WTC11 (cell line): Measurements from ENCODE around the gene PHOSPHO1. TPM values are rescaled to one million over a fixed set of nuclear protein-coding genes. Genes with fewer than 3 reads are reported as not detected.

ENCODE experiments used
- ATAC-seq: fragments of 200-7000 bp; cut with Tn5 transposase; 2 replicates; pipeline ENCODE4 v1.10.0; 2021; ENCODE audit warnings: mild to moderate bottlenecking, moderate library complexity
- CTCF ChIA-PET: fragments of 300-600 bp; sonication (Branson Sonifier 250); formaldehyde crosslinking; loops from one replicate; lab custom pipeline; 2021; ENCODE audit warnings: antibody characterized with exemption; lab: Charles Lee
- POLR2A ChIA-PET: fragments of 350-600 bp; sonication (Branson Sonifier 250); formaldehyde crosslinking; loops from one replicate; lab custom pipeline; 2021; ENCODE audit warnings: antibody characterized with exemption; lab: Charles Lee
- DNase-seq: peaks from one replicate; pipeline ENCODE4 v3.0.0; 2021; ENCODE audit warnings: low spot score
- H3K27ac Mint-ChIP-seq: 2 replicates; pipeline ENCODE4 v1.8.0; 2021; ENCODE audit warnings: mixed read lengths
- H3K27me3 Mint-ChIP-seq: 2 replicates; pipeline ENCODE4 v1.8.0; 2021; ENCODE audit warnings: low read depth, mild to moderate bottlenecking, moderate library complexity, mixed read lengths
- H3K36me3 Mint-ChIP-seq: 2 replicates; pipeline ENCODE4 v1.8.0; 2021; ENCODE audit warnings: mixed read lengths
- H3K4me1 Mint-ChIP-seq: 2 replicates; pipeline ENCODE4 v1.8.0; 2022; ENCODE audit warnings: mixed read lengths
- H3K4me3 Mint-ChIP-seq: 2 replicates; pipeline ENCODE4 v1.8.0; 2021; ENCODE audit warnings: mild to moderate bottlenecking, moderate library complexity, mixed read lengths
- H3K9me3 Mint-ChIP-seq: 2 replicates; pipeline ENCODE4 v1.8.0; 2021; ENCODE audit warnings: mixed read lengths
- EMX1 ChIP-seq: fragments of 250-450 bp; sonication (Bioruptor Pico); IDR thresholded peaks from 2 replicates; pipeline ENCODE4 v1.8.0; 2021; ENCODE audit warnings: mild to moderate bottlenecking
- ESRRA ChIP-seq: sonication (generic); formaldehyde crosslinking; IDR thresholded peaks from 2 replicates; pipeline ENCODE4 v1.8.1; 2022; ENCODE audit warnings: mild to moderate bottlenecking, missing genetic modification reagents, borderline replicate concordance
- FOXP1 ChIP-seq: sonication (generic); formaldehyde crosslinking; IDR thresholded peaks from 2 replicates; pipeline ENCODE4 v1.8.0; 2022; ENCODE audit warnings: missing genetic modification reagents, mild to moderate bottlenecking, moderate library complexity, borderline replicate concordance
- HMGA2 ChIP-seq: fragments of 250-450 bp; sonication (Bioruptor Pico); IDR thresholded peaks from 2 replicates; pipeline ENCODE4 v1.4.0; 2021; ENCODE audit warnings: mild to moderate bottlenecking, moderate library complexity
- KAT7 ChIP-seq: sonication (generic); formaldehyde crosslinking; IDR thresholded peaks from 2 replicates; pipeline ENCODE4 v1.8.1; 2023; ENCODE audit warnings: missing genetic modification reagents, mild to moderate bottlenecking, borderline replicate concordance
- MXD4 ChIP-seq: fragments of 250-450 bp; sonication (Bioruptor Pico); IDR thresholded peaks from 2 replicates; pipeline ENCODE4 v1.8.0; 2021; ENCODE audit warnings: mild to moderate bottlenecking, moderate library complexity, borderline replicate concordance
- SMAD3 ChIP-seq: sonication (generic); formaldehyde crosslinking; IDR thresholded peaks from 2 replicates; pipeline ENCODE4 v1.8.0; 2022; ENCODE audit warnings: missing genetic modification reagents, mild to moderate bottlenecking, borderline replicate concordance
- USF2 ChIP-seq: sonication (generic); formaldehyde crosslinking; IDR thresholded peaks from 2 replicates; pipeline ENCODE4 v1.8.1; 2023; ENCODE audit warnings: mild to moderate bottlenecking, missing genetic modification reagents, moderate library complexity
- ZMAT4 ChIP-seq: fragments of 250-450 bp; sonication (Bioruptor Pico); IDR thresholded peaks from 2 replicates; pipeline ENCODE4 v1.9.0; 2021; ENCODE audit warnings: mild to moderate bottlenecking
- ZNF121 ChIP-seq: sonication (generic); formaldehyde crosslinking; IDR thresholded peaks from 2 replicates; pipeline ENCODE4 v1.8.0; 2023; ENCODE audit warnings: missing genetic modification reagents
- ZNF396 ChIP-seq: fragments of 250-450 bp; sonication (Bioruptor Pico); IDR thresholded peaks from 2 replicates; pipeline ENCODE4 v1.8.0; 2021; ENCODE audit warnings: mild to moderate bottlenecking, moderate library complexity, borderline replicate concordance
- ZNF423 ChIP-seq: fragments of 250-450 bp; sonication (Bioruptor Pico); IDR thresholded peaks from 2 replicates; pipeline ENCODE4 v2.1.2; 2022; ENCODE audit warnings: mild to moderate bottlenecking, moderate library complexity
- ZNF425 ChIP-seq: fragments of 250-450 bp; sonication (Bioruptor Pico); conservative IDR thresholded peaks from 2 replicates; pipeline ENCODE4 v1.9.0; 2021; ENCODE audit warnings: mild to moderate bottlenecking
- ZNF512 ChIP-seq: sonication (generic); formaldehyde crosslinking; IDR thresholded peaks from 2 replicates; pipeline ENCODE4 v1.8.1; 2022; ENCODE audit warnings: missing genetic modification reagents, borderline replicate concordance
- ZSCAN18 ChIP-seq: fragments of 250-450 bp; sonication (Bioruptor Pico); IDR thresholded peaks from 2 replicates; pipeline ENCODE4 v2.1.2; 2022; ENCODE audit warnings: mild to moderate bottlenecking, moderate library complexity
- total RNA-seq: library from RNA; stranded (reverse); gene quantifications from 3 replicates; pipeline ENCODE4 v1.2.3, GENCODE V29; 2021

The PHOSPHO1 gene
- total RNA-seq, 1 experiment from 2014 or later, result 0.81 TPM

- no peak overlapping the region for H3K27ac Mint-ChIP-seq
- H3K4me1 Mint-ChIP-seq, result no peaks in the 10 kb centered on the region
- H3K9me3 Mint-ChIP-seq, result no peaks in the 10 kb centered on the region
- no peak for DNase-seq
- peak; percentile 16; the same call in 1 of the 2 replicates for ATAC-seq
- no peak overlapping the region for H3K4me3 Mint-ChIP-seq
- H3K36me3 Mint-ChIP-seq, result no peaks in the 10 kb centered on the region
- TF ChIP-seq ZNF423 (CRISPR knock-in tag), result no peak
- POLR2A ChIA-PET, result no interaction called here
- peaks cover 15% of the 10 kb centered on the region for H3K27me3 Mint-ChIP-seq
- CTCF ChIA-PET, result no interaction called here
These were observed 29.1 kb downstream of the PHOSPHO1 start for GRCh38 chr17:49201481-49201927.

GRCh38 chr17:49200423-49201083 is 30.0 kb downstream of the PHOSPHO1 start:
- H3K9me3 Mint-ChIP-seq, result no peaks in the 10 kb centered on the region
- ChIA-PET CTCF (interaction anchor here (0.9 to 1.3 kb wide), 2 partner anchors 24 to 25 kb away, joined by 4 to 6 read pairs; no protein-coding TSS in a partner anchor), POLR2A (no interaction called here)
- no peak overlapping the region for H3K4me3 Mint-ChIP-seq
- no peaks in the 10 kb centered on the region for H3K36me3 Mint-ChIP-seq
- ATAC-seq (no peak), DNase-seq (no peak)
- no peak for TF ChIP-seq ZSCAN18 (CRISPR knock-in tag)
- no peak for TF ChIP-seq ZNF512 (CRISPR knock-in tag)
- TF ChIP-seq ZNF396 (CRISPR knock-in tag), result no peak
- no peak for TF ChIP-seq ZNF425
- H3K27ac Mint-ChIP-seq, result no peak overlapping the region
- H3K4me1 Mint-ChIP-seq, result no peaks in the 10 kb centered on the region
- H3K27me3 Mint-ChIP-seq, result peaks cover 11% of the 10 kb centered on the region

- H3K36me3 Mint-ChIP-seq, result no peaks in the 10 kb centered on the region
- ATAC-seq (no peak), DNase-seq (no peak)
- H3K27me3 Mint-ChIP-seq, result peaks cover 4% of the 10 kb centered on the region
- CTCF ChIA-PET, result interaction anchor here (1.1 to 2.0 kb wide), 2 partner anchors 18 to 29 kb away, joined by 5 to 7 read pairs; no protein-coding TSS in a partner anchor
- H3K9me3 Mint-ChIP-seq, result no peaks in the 10 kb centered on the region
- H3K27ac Mint-ChIP-seq, result no peak overlapping the region
- peaks cover 7% of the 10 kb centered on the region for H3K4me1 Mint-ChIP-seq
- TF ChIP-seq ZNF121 (CRISPR knock-in tag) (no peak), MXD4 (CRISPR knock-in tag) (no peak), ZMAT4 (CRISPR knock-in tag) (no peak)
- TF ChIP-seq, all 79 proteins: peak for 0
- no peak overlapping the region for H3K4me3 Mint-ChIP-seq
- POLR2A ChIA-PET, result no interaction called here
These were observed 32.4 kb downstream of the PHOSPHO1 start for GRCh38 chr17:49198211-49198610.

- ATAC-seq, result no peak
- TF ChIP-seq USF2, result no peak
- TF ChIP-seq HMGA2 (CRISPR knock-in tag), result no peak
- no peak for TF ChIP-seq FOXP1 (CRISPR knock-in tag)
- TF ChIP-seq SMAD3 (CRISPR knock-in tag), result no peak
- no peak for TF ChIP-seq ZSCAN18 (CRISPR knock-in tag)
- TF ChIP-seq KAT7 (CRISPR knock-in tag), result no peak
- TF ChIP-seq EMX1 (CRISPR knock-in tag), result no peak
- no peak for TF ChIP-seq ESRRA (CRISPR knock-in tag)
These were observed 33.1 kb downstream of the PHOSPHO1 start for GRCh38 chr17:49197346-49197998.

More at GRCh38 chr17:49197346-49197998, 33.1 kb downstream of the PHOSPHO1 start:
- H3K27me3 Mint-ChIP-seq, result no peaks in the 10 kb centered on the region; the same call in none of the 2 replicates
- peaks cover 7% of the 10 kb centered on the region for H3K4me1 Mint-ChIP-seq
- DNase-seq, result no peak
- H3K9me3 Mint-ChIP-seq, result no peaks in the 10 kb centered on the region
- no peak overlapping the region for H3K4me3 Mint-ChIP-seq
- H3K36me3 Mint-ChIP-seq, result no peaks in the 10 kb centered on the region
- H3K27ac Mint-ChIP-seq, result no peak overlapping the region
- ChIA-PET CTCF (interaction anchor here (2.0 kb wide), 1 partner anchor 30 kb away, joined by 7 read pairs; no protein-coding TSS in a partner anchor), POLR2A (no interaction called here)
